H1 (cell line): ENCODE results near the gene HHIP. TPM values are rescaled to one million over a fixed set of nuclear protein-coding genes. Genes with fewer than 3 reads are reported as not detected.

Experiments used
- SIN3A ChIP-seq, 2 experiments: IDR thresholded peaks in 1 of 2; conservative IDR thresholded peaks in 1 of 2; 2 replicates each; pipeline ENCODE4 v1.6.1; 2011 to 2012; ENCODE audit warnings: low read length in 2 of 2, improper control_type of control experiment in 1 of 2, low read depth in 1 of 2, mild to moderate bottlenecking in 1 of 2
- polyA plus RNA-seq, 7 experiments: library from polyadenylated mRNA; depleted of rRNA in 3 of 7; stranded (reverse) in 5 of 7; unstranded in 2 of 7; fragments of >200 nt in 5 of 7; fragments of 200-250 nt in 2 of 7; gene quantifications; 1 replicate in 5 of 7; 2 replicates in 1 of 7; 4 replicates in 1 of 7; pipeline versions ENCODE4 v1.2.1 to v1.2.3, GENCODE V29; 2011 to 2013; ENCODE audit warnings: missing spikeins in 2 of 7, mixed read lengths in 2 of 7
- total RNA-seq: library from RNA; stranded (reverse); fragmentation: NEBNext Ultra II Directional; extraction: Animal tissue kit (Norgen Biotek cat#: 25700); gene quantifications from 2 replicates; pipeline ENCODE4 v1.2.1, GENCODE V29; 2021

HHIP gene
- total and polyA plus RNA-seq, 2 of the 8 experiments (the other 6 are each of a cell fraction or from before 2014, with no cell fraction given) = 0.05 to 1.3 TPM

GRCh38 chr4:144689125-144689524 is 43.2 kb downstream of the HHIP start (continued):
- TF ChIP-seq SIN3A (conservative IDR thresholded peaks at IDR 0.05 in 1 of 2, IDR thresholded peaks at IDR 0.05 in 1 of 2; ENCODE audit: low read depth in 1 of 2, low read length in 2 of 2) = no peak
